HepG2 (cell line): ENCODE measurements around the gene ZNF367. TPM values are rescaled to one million over a fixed set of nuclear protein-coding genes. Genes with fewer than 3 reads are reported as not detected.

Experiments
- ATAC-seq: fragments of 200-7000 bp; cut with Tn5 transposase; 3 replicates; pipeline ENCODE4 v1.9.1; 2020; ENCODE audit warnings: mild to moderate bottlenecking, moderate library complexity
- BruUV-seq: library from RNA; stranded (reverse); fragments of 400-500 nt; replicated peaks from 2 replicates; lab custom pipeline; 2021; lab: Mats Ljungman, UMichigan
- CTCF ChIA-PET: fragments of 300-600 bp; formaldehyde crosslinking; extraction: SDS; loops from one replicate; lab custom pipeline; 2021; ENCODE audit warnings: low total read pairs, inconsistent platforms, low intra/inter-chr PET ratio; lab: Yijun Ruan, JAX
- POLR2A ChIA-PET: fragments of 350-600 bp; sonication (Branson Sonifier 250); formaldehyde crosslinking; loops from one replicate; lab custom pipeline; 2020; ENCODE audit warnings: antibody characterized with exemption, inconsistent platforms; lab: Yijun Ruan, JAX
- DNase-seq: peaks from one replicate; pipeline ENCODE4 v3.0.0-alpha.2; 2015; ENCODE audit warnings: low spot score
- FAIRE-seq: peaks from 3 replicates; lab custom pipeline; 2011; peaks lifted over from hg19 to GRCh38; lab: Jason Lieb, UNC
- H2AFZ ChIP-seq: one replicate; pipeline ENCODE4 v1.6.1; 2011; ENCODE audit warnings: low read length, inconsistent platforms
- H3K27ac ChIP-seq: fragments of 300-600 bp; 3 replicates; pipeline ENCODE4 v1.8.0; 2011; ENCODE audit warnings: mixed run types, mild to moderate bottlenecking, mixed read lengths, low read length, inconsistent platforms; ENCODE audit not compliant: insufficient read depth; ENCODE audit errors: extremely low read length
- H3K27me3 ChIP-seq, 2 experiments: fragments of 200-600 bp in 1 of 2; 2 replicates in 1 of 2; 3 replicates in 1 of 2; pipeline versions ENCODE4 v1.6.0 to v1.8.0; 2011; ENCODE audit warnings: low read length in 2 of 2, mild to moderate bottlenecking in 2 of 2, moderate library complexity in 2 of 2, inconsistent platforms in 1 of 2; ENCODE audit not compliant: insufficient read depth in 2 of 2, control insufficient read depth in 1 of 2
- H3K36me3 ChIP-seq, 2 experiments: fragments of 200-600 bp in 1 of 2; replicated peaks in 1 of 2; 2 replicates in 1 of 2; 3 replicates in 1 of 2; pipeline versions ENCODE4 v1.5.1 to v1.8.0; 2011; ENCODE audit warnings: low read length in 2 of 2, inconsistent platforms in 1 of 2; ENCODE audit not compliant: insufficient read depth in 2 of 2, control insufficient read depth in 1 of 2
- H3K4me1 ChIP-seq: 2 replicates; pipeline ENCODE4 v1.5.1; 2012; ENCODE audit warnings: low read length, inconsistent platforms; ENCODE audit not compliant: insufficient read depth
- H3K4me2 ChIP-seq: 2 replicates; pipeline ENCODE4 v1.6.0; 2011; ENCODE audit warnings: low read depth, low read length, inconsistent platforms
- H3K4me3 ChIP-seq, 3 experiments: fragments of 200-600 bp in 1 of 3; sonication (generic), shearing (Covaris generic) in 1 of 3; replicated peaks in 1 of 3; 2 replicates each; pipeline ENCODE4 v1.5.1; 2011 to 2016; ENCODE audit warnings: low read length in 3 of 3, inconsistent platforms in 2 of 3, low read depth in 2 of 3, mild to moderate bottlenecking in 2 of 3, control low read depth in 1 of 3, mixed read lengths in 1 of 3; ENCODE audit not compliant: insufficient read depth in 1 of 3
- H3K79me2 ChIP-seq: one replicate; pipeline ENCODE4 v1.6.1; 2011; ENCODE audit warnings: low read length, inconsistent platforms; ENCODE audit not compliant: insufficient read depth
- H3K9ac ChIP-seq: 2 replicates; pipeline ENCODE4 v1.6.0; 2011; ENCODE audit warnings: mild to moderate bottlenecking, low read depth, low read length, inconsistent platforms; ENCODE audit not compliant: insufficient read depth
- H3K9me3 ChIP-seq: 2 replicates; pipeline ENCODE4 v1.5.1; 2012; ENCODE audit warnings: mild to moderate bottlenecking, low read length
- H4K20me1 ChIP-seq: 2 replicates; pipeline ENCODE4 v1.6.0; 2011; ENCODE audit warnings: inconsistent platforms, mild to moderate bottlenecking, low read length, moderate library complexity; ENCODE audit not compliant: insufficient read depth
- BRCA1 ChIP-seq: sonication (generic); formaldehyde crosslinking; IDR thresholded peaks from 2 replicates; pipeline ENCODE4 v1.4.0; 2020; ENCODE audit warnings: missing genetic modification reagents
- CAMTA2 ChIP-seq: sonication (generic); formaldehyde crosslinking; IDR thresholded peaks from 2 replicates; pipeline ENCODE4 v1.4.0; 2020; ENCODE audit warnings: mild to moderate bottlenecking, missing genetic modification reagents, borderline replicate concordance
- CEBPB ChIP-seq: IDR thresholded peaks from 2 replicates; pipeline ENCODE4 v1.6.1; 2011; ENCODE audit warnings: low read depth, low read length, improper control_type of control experiment, borderline replicate concordance
- CREB3 ChIP-seq: sonication (generic); formaldehyde crosslinking; IDR thresholded peaks from 2 replicates; pipeline ENCODE4 v1.5.0; 2020; ENCODE audit warnings: missing genetic modification reagents
- DNMT3B ChIP-seq: conservative IDR thresholded peaks from 2 replicates; pipeline ENCODE4 v1.6.1; 2016; ENCODE audit warnings: missing biosample characterization, control low read depth
- FOSL2 ChIP-seq: sonication (generic); formaldehyde crosslinking; IDR thresholded peaks from 2 replicates; pipeline ENCODE4 v1.4.0; 2020; ENCODE audit warnings: missing genetic modification reagents
- KLF11 ChIP-seq: IDR thresholded peaks from 2 replicates; pipeline ENCODE4 v1.6.1; 2016; ENCODE audit warnings: missing compliant biosample characterization
- MXD3 ChIP-seq: IDR thresholded peaks from 2 replicates; pipeline ENCODE4 v1.6.1; 2016; ENCODE audit warnings: mild to moderate bottlenecking, missing biosample characterization, missing genetic modification reagents
- NFE2 ChIP-seq: sonication (generic); formaldehyde crosslinking; IDR thresholded peaks from 2 replicates; pipeline ENCODE4 v1.4.0; 2020; ENCODE audit warnings: missing genetic modification reagents
- NFE2L2 ChIP-seq: fragments of 150-350 bp; IDR thresholded peaks from 2 replicates; pipeline ENCODE4 v1.6.1; 2014; ENCODE audit warnings: low read length
- SIN3A ChIP-seq: IDR thresholded peaks from 2 replicates; pipeline ENCODE4 v1.6.1; 2011; ENCODE audit warnings: low read depth, mild to moderate bottlenecking, control low read depth, low read length, borderline replicate concordance
- SPEN ChIP-seq: sonication (generic); formaldehyde crosslinking; IDR thresholded peaks from 2 replicates; pipeline ENCODE4 v1.5.1; 2020; ENCODE audit warnings: low read depth, mild to moderate bottlenecking, missing genetic modification reagents
- ZBTB26 ChIP-seq: IDR thresholded peaks from 2 replicates; pipeline ENCODE4 v1.6.1; 2016; ENCODE audit warnings: missing compliant biosample characterization, missing genetic modification reagents, borderline replicate concordance
- ZNF280B ChIP-seq: sonication (generic); formaldehyde crosslinking; IDR thresholded peaks from 2 replicates; pipeline ENCODE4 v1.5.0; 2020; ENCODE audit warnings: missing genetic modification reagents, mild to moderate bottlenecking, borderline replicate concordance
- ZNF350 ChIP-seq: sonication (generic); formaldehyde crosslinking; IDR thresholded peaks from 2 replicates; pipeline ENCODE4 v1.4.0; 2020; ENCODE audit warnings: mild to moderate bottlenecking, low read depth, missing genetic modification reagents, borderline replicate concordance
- WGBS: methylation state at CpG from one replicate; pipeline ENCODE4 v1.1.6; 2017; ENCODE audit warnings: low lambda C conversion rate; 5-methylcytosine and 5-hydroxymethylcytosine counted together
- in situ Hi-C: cut with HindIII; loops from 2 replicates; pipeline ENCODE4 v1.10.0; 2017; ENCODE audit warnings: low pct_unique_long_range_greater_than_20kb; ENCODE audit not compliant: extremely low pct_ligation_motif_present
- intact Hi-C: fragments of 100-400 bp; cut with micrococcal nuclease; formaldehyde crosslinking; loops from one replicate; pipeline ENCODE4 v1.10.0; 2022; ENCODE audit not compliant: unreplicated experiment
- polyA plus RNA-seq, 8 experiments: library from polyadenylated mRNA; depleted of rRNA in 3 of 8; stranded (reverse) in 7 of 8; unstranded in 1 of 8; fragments of >200 nt; fragmentation: Illumina TruSeq in 4 of 8; extraction: Trizol in 4 of 8; gene quantifications; 2 replicates each; pipeline versions ENCODE4 v1.2.1 to v1.2.3, GENCODE V29; 2011 to 2016; ENCODE audit warnings: low read depth in 4 of 8, missing spikeins in 1 of 8, mixed read lengths in 1 of 8; ENCODE audit not compliant: insufficient read depth in 1 of 8
- total RNA-seq, 5 experiments: library from RNA; depleted of rRNA; stranded (reverse); fragments of >200 nt; fragmentation: Illumina TruSeq; extraction: Trizol; gene quantifications; 2 replicates each; pipeline ENCODE4 v1.2.3, GENCODE V29; 2016; ENCODE audit warnings: low read depth in 1 of 5
- TF ChIP-seq, protein P1 (sequence below): sonication (generic); formaldehyde crosslinking; IDR thresholded peaks from 2 replicates; pipeline ENCODE4 v1.5.0; 2020; ENCODE audit warnings: missing genetic modification reagents
- TF ChIP-seq, protein P2 (sequence below): IDR thresholded peaks from 2 replicates; pipeline ENCODE4 v1.6.1; 2016; ENCODE audit warnings: low read depth, borderline replicate concordance

ZNF367 gene
- total and polyA plus RNA-seq, 2 of the 13 experiments (the other 11 are each of a cell fraction or from before 2014, with no cell fraction given) = 2.9 to 7.7 TPM

GRCh38 chr9:96382175-96382574, 36.0 kb downstream of the ZNF367 start:
- H4K20me1 ChIP-seq = peaks cover 34% of the 10 kb centered on the region
- DNase-seq (peak; percentile 20), FAIRE-seq (no peak), ATAC-seq (no peak)
- no TSS peak for BruUV-seq
- peak overlapping the region; percentile 90 for H3K9ac ChIP-seq
- POLR2A ChIA-PET = interaction anchor here (0.9 to 4.7 kb wide), 16 partner anchors 9 to 110 kb away, joined by 3 to 25 read pairs (median 4); partner anchors contain the start of gene HABP4
- no peaks in the 10 kb centered on the region for H3K9me3 ChIP-seq
- peaks cover 1 to 14% of the 10 kb centered on the region in 2 experiments; a peak in 4 of 5 replicates for H3K36me3 ChIP-seq
- intact Hi-C loops = loop anchor here (5.0 kb wide), 1 partner anchor 55 kb away; no protein-coding TSS in a partner anchor
- peak overlapping the region; percentile 63 to 87 (median 72) for H3K4me3 ChIP-seq
- no peaks in the 10 kb centered on the region; a peak in 1 of 5 replicates for H3K27me3 ChIP-seq
- H2AFZ ChIP-seq = no peak overlapping the region
- peaks cover 85% of the 10 kb centered on the region for H3K4me1 ChIP-seq
- CTCF ChIA-PET = interaction anchor here (0.7 kb wide), 1 partner anchor 65 kb away, joined by 3 read pairs; no protein-coding TSS in a partner anchor
- H3K4me2 ChIP-seq = peak overlapping the region; percentile 100
- H3K27ac ChIP-seq = peak overlapping the region; percentile 95
- in situ Hi-C loops = no loop called here
- peaks cover 73% of the 10 kb centered on the region for H3K79me2 ChIP-seq
- 10% methylated on average over 2 of the region's 2 CpGs for WGBS
- TF ChIP-seq, protein P1, sequence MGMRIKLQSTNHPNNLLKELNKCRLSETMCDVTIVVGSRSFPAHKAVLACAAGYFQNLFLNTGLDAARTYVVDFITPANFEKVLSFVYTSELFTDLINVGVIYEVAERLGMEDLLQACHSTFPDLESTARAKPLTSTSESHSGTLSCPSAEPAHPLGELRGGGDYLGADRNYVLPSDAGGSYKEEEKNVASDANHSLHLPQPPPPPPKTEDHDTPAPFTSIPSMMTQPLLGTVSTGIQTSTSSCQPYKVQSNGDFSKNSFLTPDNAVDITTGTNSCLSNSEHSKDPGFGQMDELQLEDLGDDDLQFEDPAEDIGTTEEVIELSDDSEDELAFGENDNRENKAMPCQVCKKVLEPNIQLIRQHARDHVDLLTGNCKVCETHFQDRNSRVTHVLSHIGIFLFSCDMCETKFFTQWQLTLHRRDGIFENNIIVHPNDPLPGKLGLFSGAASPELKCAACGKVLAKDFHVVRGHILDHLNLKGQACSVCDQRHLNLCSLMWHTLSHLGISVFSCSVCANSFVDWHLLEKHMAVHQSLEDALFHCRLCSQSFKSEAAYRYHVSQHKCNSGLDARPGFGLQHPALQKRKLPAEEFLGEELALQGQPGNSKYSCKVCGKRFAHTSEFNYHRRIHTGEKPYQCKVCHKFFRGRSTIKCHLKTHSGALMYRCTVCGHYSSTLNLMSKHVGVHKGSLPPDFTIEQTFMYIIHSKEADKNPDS (CRISPR knock-in tag) = no peak
- TF ChIP-seq FOSL2 (CRISPR knock-in tag) = peak; percentile 83
- TF ChIP-seq, protein P2, sequence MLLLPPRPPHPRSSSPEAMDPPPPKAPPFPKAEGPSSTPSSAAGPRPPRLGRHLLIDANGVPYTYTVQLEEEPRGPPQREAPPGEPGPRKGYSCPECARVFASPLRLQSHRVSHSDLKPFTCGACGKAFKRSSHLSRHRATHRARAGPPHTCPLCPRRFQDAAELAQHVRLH (CRISPR knock-in tag) = no peak
- no peak for TF ChIP-seq KLF11
- no peak for TF ChIP-seq CEBPB
- no peak for TF ChIP-seq BRCA1 (CRISPR knock-in tag)
- TF ChIP-seq SPEN (CRISPR knock-in tag) = no peak
- TF ChIP-seq NFE2L2 = no peak
- TF ChIP-seq ZBTB26 (CRISPR knock-in tag) = no peak
- no peak for TF ChIP-seq MXD3 (CRISPR knock-in tag)
- peak; percentile 38; the same call in 1 of the 2 replicates for TF ChIP-seq SIN3A
- TF ChIP-seq NFE2 (CRISPR knock-in tag) = no peak
- no peak for TF ChIP-seq ZNF350
- no peak for TF ChIP-seq CREB3 (CRISPR knock-in tag)
- TF ChIP-seq CAMTA2 = no peak
- TF ChIP-seq ZNF280B = no peak
- TF ChIP-seq DNMT3B (CRISPR knock-in tag) = no peak
